MM.1S (cell line): ENCODE results near the gene ZNF888.

Experiments used
- EZH2 ChIP-seq: fragments of 300-600 bp; sonication (generic); optimal IDR thresholded peaks from 2 replicates; pipeline ENCODE3; 2017; ENCODE audit warnings: low read depth, mild to moderate bottlenecking, antibody characterized with exemption, low read length, mixed read lengths
- TF ChIP-seq, protein P1 (sequence below): fragments of 300-600 bp; sonication (generic); IDR thresholded peaks from 2 replicates; pipeline ENCODE4 v1.5.1; 2016; ENCODE audit warnings: antibody characterized with exemption, low read length, mixed read lengths

DNA sequence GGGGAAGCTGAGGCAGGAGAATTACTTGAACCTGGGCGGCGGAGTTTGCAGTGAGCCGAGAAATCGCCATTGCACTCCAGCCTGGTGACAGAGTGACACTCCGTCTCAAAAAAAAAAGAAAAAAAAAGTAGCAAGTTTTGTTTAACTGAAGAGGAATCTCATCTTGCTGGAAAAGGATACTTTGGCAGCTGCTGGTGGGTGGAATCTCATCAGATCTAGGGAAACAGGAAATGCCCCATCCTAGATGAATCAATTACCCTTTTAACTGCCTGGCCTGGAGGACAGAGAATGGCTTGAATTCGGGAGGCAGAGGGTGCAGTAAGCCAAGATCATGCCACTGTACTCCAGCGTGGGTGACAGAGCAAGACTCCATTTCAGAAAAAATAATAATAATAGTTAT, 34.2 kb downstream of the ZNF888 start:
- TF ChIP-seq, protein P1, sequence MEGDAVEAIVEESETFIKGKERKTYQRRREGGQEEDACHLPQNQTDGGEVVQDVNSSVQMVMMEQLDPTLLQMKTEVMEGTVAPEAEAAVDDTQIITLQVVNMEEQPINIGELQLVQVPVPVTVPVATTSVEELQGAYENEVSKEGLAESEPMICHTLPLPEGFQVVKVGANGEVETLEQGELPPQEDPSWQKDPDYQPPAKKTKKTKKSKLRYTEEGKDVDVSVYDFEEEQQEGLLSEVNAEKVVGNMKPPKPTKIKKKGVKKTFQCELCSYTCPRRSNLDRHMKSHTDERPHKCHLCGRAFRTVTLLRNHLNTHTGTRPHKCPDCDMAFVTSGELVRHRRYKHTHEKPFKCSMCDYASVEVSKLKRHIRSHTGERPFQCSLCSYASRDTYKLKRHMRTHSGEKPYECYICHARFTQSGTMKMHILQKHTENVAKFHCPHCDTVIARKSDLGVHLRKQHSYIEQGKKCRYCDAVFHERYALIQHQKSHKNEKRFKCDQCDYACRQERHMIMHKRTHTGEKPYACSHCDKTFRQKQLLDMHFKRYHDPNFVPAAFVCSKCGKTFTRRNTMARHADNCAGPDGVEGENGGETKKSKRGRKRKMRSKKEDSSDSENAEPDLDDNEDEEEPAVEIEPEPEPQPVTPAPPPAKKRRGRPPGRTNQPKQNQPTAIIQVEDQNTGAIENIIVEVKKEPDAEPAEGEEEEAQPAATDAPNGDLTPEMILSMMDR: no peak
- TF ChIP-seq EZH2: no peak
